Fibroblast of lung (primary cell): ENCODE measurements around the gene NTN4.

Experiments used
- CTCF ChIP-seq, 2 donors: IDR thresholded peaks in 1 of 2; conservative IDR thresholded peaks in 1 of 2; 1 replicate in 1 of 2; 2 replicates in 1 of 2; pipeline ENCODE4 v1.5.1; 2011 to 2012; ENCODE audit warnings: low read length in 2 of 2, control low read depth in 1 of 2, inconsistent platforms in 1 of 2, low read depth in 1 of 2, mild to moderate bottlenecking in 1 of 2
- EZH2 ChIP-seq: IDR thresholded peaks from 2 replicates; pipeline ENCODE4 v1.5.1; 2012; ENCODE audit warnings: low read length, control low read depth, mild to moderate bottlenecking; ENCODE audit errors: missing control alignments

GRCh38 chr12:95726903-95727302, 63.7 kb downstream of the NTN4 start:
- TF ChIP-seq CTCF (conservative IDR thresholded peaks at IDR 0.05 in 1 of 2, IDR thresholded peaks at IDR 0.05 in 1 of 2; ENCODE audit: low read depth in 1 of 2, low read length in 2 of 2) (no peak), EZH2 (no peak)
